Stimulated activated CD4-positive, alpha-beta T cell treated with anti-CD3 and anti-CD28 coated beads, TNF-alpha, amount 100 ng/mL, for 4 hours (primary cell): ENCODE measurements around the gene SERPINE1.
"Not testable (repeated sequence)": the region's sequence is repeated elsewhere in the genome, so short reads cannot be mapped to it uniquely, and the experiment has no call there.

Experiments used
- DNase-seq, 3 experiments: peaks; one replicate each; pipeline ENCODE4 v3.0.0-alpha.2; 2020; ENCODE audit warnings: low read depth in 3 of 3

The SERPINE1 gene

DNA sequence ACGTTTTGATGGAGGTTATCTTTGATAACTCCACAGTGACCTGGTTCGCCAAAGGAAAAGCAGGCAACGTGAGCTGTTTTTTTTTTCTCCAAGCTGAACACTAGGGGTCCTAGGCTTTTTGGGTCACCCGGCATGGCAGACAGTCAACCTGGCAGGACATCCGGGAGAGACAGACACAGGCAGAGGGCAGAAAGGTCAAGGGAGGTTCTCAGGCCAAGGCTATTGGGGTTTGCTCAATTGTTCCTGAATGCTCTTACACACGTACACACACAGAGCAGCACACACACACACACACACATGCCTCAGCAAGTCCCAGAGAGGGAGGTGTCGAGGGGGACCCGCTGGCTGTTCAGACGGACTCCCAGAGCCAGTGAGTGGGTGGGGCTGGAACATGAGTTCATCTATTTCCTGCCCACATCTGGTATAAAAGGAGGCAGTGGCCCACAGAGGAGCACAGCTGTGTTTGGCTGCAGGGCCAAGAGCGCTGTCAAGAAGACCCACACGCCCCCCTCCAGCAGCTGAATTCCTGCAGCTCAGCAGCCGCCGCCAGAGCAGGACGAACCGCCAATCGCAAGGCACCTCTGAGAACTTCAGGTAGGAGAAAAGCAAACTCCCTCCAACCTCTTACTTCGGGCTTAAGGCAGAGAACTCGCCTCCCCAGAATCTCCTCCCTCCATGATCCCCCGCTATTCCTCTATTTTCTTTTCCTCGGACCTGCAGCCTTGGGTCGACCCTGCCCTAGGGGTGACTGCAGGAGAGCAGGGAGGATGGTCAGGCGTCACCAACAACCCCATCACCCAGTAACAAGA, at the start of gene SERPINE1:
TSS of gene SERPINE1 (plus strand) at position 454 of the 809 bp plus-strand sequence. CDS start 1,290 bp downstream, outside the sequence.
- peak in 1 of 3 experiments; percentile 26 for DNase-seq

DNA sequence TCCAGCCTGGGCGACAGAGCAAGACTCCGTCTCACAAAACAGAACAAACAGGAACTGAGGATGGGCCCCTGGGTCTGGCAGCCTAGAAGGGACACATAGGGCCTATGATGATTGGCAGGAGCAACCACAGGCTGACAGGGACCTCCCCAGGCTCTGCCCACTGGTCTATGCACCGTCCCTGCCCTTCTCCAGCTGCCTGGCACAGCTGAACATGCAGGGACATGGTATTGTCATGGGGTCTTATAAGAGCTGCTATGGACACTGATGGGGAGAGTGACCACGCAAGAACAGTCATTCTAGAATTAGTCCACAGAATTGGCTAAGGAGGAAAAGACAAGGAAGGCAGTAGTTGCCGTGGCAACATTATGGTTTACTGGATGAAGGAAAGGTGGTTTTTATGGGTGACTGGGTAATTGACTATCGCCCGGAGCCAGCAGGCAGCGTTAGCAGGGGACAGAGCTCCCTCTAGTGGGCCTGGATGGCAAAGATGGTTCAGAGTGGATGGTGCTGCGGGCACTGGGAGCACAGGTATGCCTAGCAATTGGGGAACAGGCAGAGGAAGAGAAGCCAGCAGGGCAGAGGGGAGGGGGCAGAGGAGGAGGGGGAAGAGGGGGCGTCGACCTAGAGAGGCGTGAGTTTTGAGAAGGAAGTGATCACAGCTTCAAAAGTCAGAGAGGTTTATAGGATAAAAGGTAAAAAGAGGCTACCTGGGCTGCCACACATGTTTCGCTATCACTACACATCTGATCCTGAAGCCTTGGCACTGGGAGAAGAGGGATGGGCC, 49.4 kb upstream of the SERPINE1 start:
- peak; percentile 65 to 76 (median 75) for DNase-seq

DNA sequence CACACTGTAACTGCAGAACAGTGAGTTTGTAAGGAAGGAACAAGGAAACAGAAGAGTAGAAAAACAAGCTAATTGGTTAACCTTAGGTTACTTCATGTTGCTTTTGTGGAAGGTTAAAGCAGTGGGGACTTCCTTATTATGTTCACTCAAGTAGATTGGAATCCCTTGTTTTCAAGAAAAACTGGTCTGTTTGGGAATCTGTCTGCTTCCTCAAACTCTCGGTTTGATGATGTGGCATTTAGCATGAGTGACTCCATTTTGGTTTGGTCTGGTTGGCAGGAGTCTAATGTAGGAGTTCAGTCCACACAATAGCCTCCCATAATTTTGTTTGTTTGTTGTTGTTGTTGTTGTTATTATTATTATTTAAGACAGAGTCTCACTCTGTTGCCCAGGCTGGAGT, 45.5 kb upstream of the SERPINE1 start:
- no peak for DNase-seq

DNA sequence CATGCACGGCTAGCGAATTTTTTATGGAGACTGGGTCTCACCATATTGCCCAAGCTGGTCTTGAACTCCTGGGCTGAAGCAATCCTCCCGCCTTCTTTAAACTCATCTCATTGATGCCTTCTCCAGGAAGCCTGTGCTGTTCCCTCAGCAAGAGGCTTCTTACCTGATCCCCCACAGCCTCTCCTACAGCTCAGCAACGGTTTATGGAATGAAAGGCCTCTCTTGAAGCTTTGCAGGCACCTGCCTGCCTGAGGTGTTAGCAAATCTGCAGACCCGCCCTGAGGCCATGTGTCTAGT, 42.1 kb upstream of the SERPINE1 start:
- no peak for DNase-seq

DNA sequence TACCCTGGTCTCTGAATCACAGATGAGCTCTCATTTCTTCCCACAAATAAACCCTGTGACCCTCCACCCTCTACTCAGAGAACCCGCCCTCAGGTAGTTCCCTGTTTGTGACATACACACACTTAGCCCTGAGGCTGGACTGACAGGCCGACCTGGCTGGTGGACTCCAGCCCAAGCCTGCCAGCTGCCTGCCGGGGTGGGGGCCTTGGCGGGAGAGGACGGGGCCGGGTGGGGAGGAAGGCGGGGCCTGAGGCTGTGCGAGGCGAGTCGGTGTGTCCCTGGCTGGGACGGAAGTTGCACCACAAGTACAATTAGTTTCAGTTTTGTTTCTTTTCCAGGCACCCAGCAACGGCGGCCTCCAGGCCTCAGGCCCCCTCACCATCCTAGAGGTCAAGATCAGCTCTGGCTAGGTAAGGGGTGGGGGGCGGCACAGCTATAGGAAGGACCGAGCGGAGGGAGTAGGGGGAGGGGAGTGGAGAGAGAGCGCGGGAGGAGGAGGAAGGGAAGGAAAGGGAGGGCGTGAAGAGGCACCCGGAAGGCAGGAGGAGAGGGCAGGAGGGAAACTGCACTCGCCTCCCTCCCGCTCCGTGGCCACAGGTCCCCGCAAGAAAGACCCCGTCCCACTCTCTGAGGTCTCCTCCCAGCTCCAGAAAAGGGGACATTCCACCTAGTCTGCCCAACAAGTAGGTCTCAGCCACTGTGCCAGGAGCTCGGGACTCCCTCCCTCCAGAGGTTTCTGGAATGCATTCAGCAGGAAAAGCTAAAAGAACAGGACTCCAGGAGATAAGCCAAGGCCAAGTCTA, 41.5 kb upstream of the SERPINE1 start, which contains the start of gene TRIM56:
TSS of gene TRIM56 (plus strand) at position 320 of the 803 bp plus-strand sequence. CDS start 1,832 bp downstream, outside the sequence.
- peak; percentile 52 to 66 (median 60) for DNase-seq

DNA sequence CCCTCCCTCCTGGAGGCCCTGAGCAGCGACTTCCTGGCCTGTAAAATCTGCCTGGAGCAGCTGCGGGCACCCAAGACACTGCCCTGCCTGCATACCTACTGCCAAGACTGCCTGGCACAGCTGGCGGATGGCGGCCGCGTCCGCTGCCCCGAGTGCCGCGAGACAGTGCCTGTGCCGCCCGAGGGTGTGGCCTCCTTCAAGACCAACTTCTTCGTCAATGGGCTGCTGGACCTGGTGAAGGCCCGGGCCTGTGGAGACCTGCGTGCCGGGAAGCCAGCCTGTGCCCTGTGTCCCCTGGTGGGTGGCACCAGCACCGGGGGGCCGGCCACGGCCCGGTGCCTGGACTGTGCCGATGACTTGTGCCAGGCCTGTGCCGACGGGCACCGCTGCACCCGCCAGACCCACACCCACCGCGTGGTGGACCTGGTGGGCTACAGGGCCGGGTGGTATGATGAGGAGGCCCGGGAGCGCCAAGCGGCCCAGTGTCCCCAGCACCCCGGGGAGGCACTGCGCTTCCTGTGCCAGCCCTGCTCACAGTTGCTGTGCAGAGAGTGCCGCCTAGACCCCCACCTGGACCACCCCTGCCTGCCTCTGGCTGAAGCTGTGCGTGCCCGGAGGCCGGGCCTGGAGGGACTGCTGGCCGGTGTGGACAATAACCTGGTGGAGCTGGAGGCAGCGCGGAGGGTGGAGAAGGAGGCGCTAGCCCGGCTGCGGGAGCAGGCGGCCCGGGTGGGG, 39.4 kb upstream of the SERPINE1 start:
- no peak for DNase-seq

DNA sequence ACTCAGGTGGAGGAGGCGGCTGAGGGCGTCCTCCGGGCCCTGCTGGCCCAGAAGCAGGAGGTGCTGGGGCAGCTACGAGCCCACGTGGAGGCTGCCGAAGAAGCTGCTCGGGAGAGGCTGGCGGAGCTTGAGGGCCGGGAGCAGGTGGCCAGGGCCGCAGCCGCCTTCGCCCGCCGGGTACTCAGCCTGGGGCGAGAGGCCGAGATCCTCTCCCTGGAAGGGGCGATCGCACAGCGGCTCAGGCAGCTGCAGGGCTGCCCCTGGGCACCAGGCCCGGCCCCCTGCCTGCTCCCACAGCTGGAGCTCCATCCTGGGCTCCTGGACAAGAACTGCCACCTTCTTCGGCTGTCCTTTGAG, 38.9 kb upstream of the SERPINE1 start:
- no peak for DNase-seq

- no peak for DNase-seq
Observed at GRCh38 chr7:101088858-101089529, 37.9 kb upstream of the SERPINE1 start.

GRCh38 chr7:101089876-101090275, 37.0 kb upstream of the SERPINE1 start:
- DNase-seq: no peak

DNA sequence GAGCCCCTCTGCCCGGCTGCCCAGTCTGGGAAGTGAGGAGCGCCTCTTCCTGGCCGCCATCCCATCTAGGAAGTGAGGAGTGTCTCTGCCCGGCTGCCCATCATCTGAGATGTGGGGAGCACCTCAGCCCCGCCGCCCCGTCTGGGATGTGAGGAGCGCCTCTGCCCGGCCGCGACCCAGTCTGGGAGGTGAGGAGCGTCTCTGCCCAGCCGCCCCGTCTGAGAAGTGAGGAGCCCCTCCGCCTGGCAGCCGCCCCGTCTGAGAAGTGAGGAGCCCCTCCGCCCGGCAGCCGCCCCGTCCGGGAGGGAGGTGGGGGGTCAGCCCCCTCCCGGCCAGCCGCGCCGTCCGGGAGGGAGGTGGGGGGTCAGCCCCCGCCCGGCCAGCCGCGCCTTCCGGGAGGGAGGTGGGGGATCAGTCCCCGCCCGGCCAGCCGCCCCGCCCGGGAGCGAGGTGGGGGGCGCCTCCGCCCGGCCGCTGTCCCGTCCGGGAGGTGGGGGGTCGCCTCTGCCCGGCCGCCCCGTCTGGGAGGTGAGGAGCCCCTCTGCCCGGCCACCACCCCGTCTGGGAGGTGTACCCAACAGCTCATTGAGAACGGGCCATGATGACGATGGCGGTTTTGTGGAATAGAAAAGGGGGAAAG, 34.5 kb upstream of the SERPINE1 start:
- DNase-seq: not testable (repeated sequence)

DNA sequence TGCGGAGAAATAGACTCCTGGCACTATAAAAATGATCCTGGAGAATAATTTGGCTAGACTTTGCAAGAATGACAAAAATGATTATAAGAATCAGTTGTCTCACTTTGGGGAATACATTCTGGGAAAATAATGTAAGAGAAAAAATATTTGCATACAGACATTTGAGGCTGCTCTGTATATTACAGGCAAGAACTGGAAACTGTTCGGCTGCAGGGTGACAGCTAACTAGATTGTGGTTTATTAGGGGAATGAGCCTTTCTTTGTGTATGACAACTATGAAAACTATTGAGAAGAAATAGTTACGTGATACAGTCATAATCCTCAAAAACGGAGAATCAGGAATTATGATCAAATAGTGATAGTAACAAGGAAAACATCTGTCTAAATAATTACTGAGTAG, 33.0 kb upstream of the SERPINE1 start:
- DNase-seq: no peak

- DNase-seq: no peak
Observed at GRCh38 chr7:101094376-101094775, 32.5 kb upstream of the SERPINE1 start.

DNA sequence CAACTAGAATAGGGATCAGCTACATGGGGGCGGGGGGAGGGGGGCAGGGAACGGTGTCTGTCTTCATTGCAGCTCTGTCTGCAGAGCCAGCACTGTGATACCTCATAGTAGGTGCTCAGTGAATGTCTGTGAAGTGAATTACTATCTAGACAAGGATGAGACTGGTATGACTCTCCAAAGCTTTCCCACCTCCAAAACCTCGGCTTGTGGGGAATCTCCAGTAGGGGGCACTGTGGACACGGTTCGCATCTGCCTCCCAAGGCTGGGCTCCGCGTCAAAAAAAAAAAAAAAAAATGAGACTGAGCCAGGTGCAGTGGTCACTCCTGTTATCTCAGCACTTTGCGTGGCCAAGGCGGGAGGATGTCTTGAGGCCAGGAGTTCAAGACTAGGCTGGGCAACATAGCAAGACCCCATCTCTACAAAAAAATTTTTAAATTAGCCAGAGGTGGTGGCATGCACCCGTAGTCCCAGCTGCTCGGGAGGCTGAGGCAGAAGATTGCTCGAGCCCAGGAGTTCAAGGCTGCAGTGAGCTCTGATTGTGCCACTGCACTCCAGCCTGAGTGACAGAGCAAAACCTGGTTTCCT, 32.0 kb upstream of the SERPINE1 start:
- DNase-seq: no peak

DNA sequence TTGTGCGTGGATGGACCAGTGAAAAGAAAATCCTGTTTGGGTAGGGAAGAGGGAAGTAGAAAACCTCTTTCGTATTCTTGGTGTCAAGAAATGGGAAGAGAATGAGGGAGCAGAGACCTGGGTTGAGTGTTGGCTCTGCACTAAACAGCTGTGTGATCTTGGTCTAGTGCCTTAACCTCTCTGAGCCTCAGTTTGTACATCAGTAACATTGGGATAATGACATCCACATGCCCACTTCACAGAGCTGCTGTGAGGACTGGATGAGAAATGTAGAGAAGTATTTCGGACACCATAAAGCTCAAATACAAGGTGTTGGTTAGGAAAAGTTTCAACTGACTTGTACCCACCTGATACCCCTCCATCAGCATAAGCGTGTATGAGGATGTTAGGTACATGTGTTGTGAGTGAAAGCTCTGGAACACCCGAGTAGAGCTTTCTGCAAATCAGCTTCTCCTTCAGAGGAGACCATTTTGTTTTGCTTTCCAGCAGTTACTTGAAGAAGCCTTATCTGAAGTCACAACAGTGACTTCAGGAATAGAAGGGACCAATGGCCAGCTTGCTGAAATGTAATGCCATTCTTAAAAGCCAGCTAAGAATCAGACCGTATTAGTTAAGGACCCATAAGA, 30.5 kb upstream of the SERPINE1 start:
- DNase-seq: no peak

DNA sequence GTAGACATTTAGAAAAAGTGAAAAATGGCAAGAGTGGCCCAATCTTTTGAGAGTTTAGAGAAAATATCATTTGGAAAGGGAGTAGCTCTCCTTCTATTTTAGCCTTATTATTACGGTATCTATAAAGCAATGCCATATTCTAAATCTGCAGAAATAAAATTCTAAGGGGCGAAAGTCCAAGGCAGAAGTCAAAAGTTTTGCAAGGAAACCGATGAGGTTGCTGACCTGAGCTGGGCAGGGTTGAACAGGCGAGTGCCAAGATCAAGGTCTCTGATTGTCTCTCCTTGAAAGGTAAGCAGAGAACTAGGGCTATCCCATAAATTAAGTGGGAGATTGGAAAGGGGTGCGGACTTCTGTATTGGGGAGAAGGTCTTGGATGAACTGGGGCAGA, 30.0 kb upstream of the SERPINE1 start:
- DNase-seq: no peak

DNA sequence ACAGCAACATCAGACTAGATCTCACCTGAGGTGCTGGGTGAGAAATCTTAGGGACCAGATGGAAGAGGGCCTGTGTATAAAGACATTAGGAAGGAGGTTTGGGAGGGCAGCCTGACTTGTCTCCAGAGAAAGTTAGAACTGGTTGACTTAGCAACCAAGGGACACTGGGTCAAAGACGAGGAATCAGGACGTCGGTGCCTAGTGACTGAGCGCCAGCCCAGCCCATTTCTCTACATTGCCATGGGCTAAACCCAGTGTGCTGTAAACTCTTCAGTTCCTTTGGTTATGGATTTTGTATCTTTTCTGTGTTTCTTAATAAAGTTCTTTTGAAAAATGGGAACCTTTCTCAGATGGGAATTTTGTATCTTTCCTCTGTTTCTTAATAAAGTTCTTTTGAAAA, 29.3 kb upstream of the SERPINE1 start:
- DNase-seq: no peak

- DNase-seq: peak; percentile 38 to 57 (median 46)
Observed at GRCh38 chr7:101099969-101100781, 26.7 kb upstream of the SERPINE1 start.
